HepG2 (cell line): ENCODE measurements around the gene FHIT. TPM values are rescaled to one million over a fixed set of nuclear protein-coding genes. Genes with fewer than 3 reads are reported as not detected.

Experiments used
- ATAC-seq: fragments of 200-7000 bp; cut with Tn5 transposase; 3 replicates; pipeline ENCODE4 v1.9.1; 2020; ENCODE audit warnings: mild to moderate bottlenecking, moderate library complexity
- BruUV-seq: library from RNA; stranded (reverse); fragments of 400-500 nt; replicated peaks from 2 replicates; lab custom pipeline; 2021; lab: Mats Ljungman, UMichigan
- CTCF ChIA-PET: fragments of 300-600 bp; formaldehyde crosslinking; extraction: SDS; loops from one replicate; lab custom pipeline; 2021; ENCODE audit warnings: low total read pairs, inconsistent platforms, low intra/inter-chr PET ratio; lab: Yijun Ruan, JAX
- POLR2A ChIA-PET: fragments of 350-600 bp; sonication (Branson Sonifier 250); formaldehyde crosslinking; loops from one replicate; lab custom pipeline; 2020; ENCODE audit warnings: antibody characterized with exemption, inconsistent platforms; lab: Yijun Ruan, JAX
- DNase-seq: peaks from one replicate; pipeline ENCODE4 v3.0.0-alpha.2; 2015; ENCODE audit warnings: low spot score
- FAIRE-seq: peaks from 3 replicates; lab custom pipeline; 2011; peaks lifted over from hg19 to GRCh38; lab: Jason Lieb, UNC
- H2AFZ ChIP-seq: one replicate; pipeline ENCODE4 v1.6.1; 2011; ENCODE audit warnings: low read length, inconsistent platforms
- H3K27ac ChIP-seq: fragments of 300-600 bp; 3 replicates; pipeline ENCODE4 v1.8.0; 2011; ENCODE audit warnings: mixed run types, mild to moderate bottlenecking, mixed read lengths, low read length, inconsistent platforms; ENCODE audit not compliant: insufficient read depth; ENCODE audit errors: extremely low read length
- H3K27me3 ChIP-seq, 2 experiments: fragments of 200-600 bp in 1 of 2; 2 replicates in 1 of 2; 3 replicates in 1 of 2; pipeline versions ENCODE4 v1.6.0 to v1.8.0; 2011; ENCODE audit warnings: low read length in 2 of 2, mild to moderate bottlenecking in 2 of 2, moderate library complexity in 2 of 2, inconsistent platforms in 1 of 2; ENCODE audit not compliant: insufficient read depth in 2 of 2, control insufficient read depth in 1 of 2
- H3K36me3 ChIP-seq, 2 experiments: fragments of 200-600 bp in 1 of 2; replicated peaks in 1 of 2; 2 replicates in 1 of 2; 3 replicates in 1 of 2; pipeline versions ENCODE4 v1.5.1 to v1.8.0; 2011; ENCODE audit warnings: low read length in 2 of 2, inconsistent platforms in 1 of 2; ENCODE audit not compliant: insufficient read depth in 2 of 2, control insufficient read depth in 1 of 2
- H3K4me1 ChIP-seq: 2 replicates; pipeline ENCODE4 v1.5.1; 2012; ENCODE audit warnings: low read length, inconsistent platforms; ENCODE audit not compliant: insufficient read depth
- H3K4me2 ChIP-seq: 2 replicates; pipeline ENCODE4 v1.6.0; 2011; ENCODE audit warnings: low read depth, low read length, inconsistent platforms
- H3K4me3 ChIP-seq, 3 experiments: fragments of 200-600 bp in 1 of 3; sonication (generic), shearing (Covaris generic) in 1 of 3; replicated peaks in 1 of 3; 2 replicates each; pipeline ENCODE4 v1.5.1; 2011 to 2016; ENCODE audit warnings: low read length in 3 of 3, inconsistent platforms in 2 of 3, low read depth in 2 of 3, mild to moderate bottlenecking in 2 of 3, control low read depth in 1 of 3, mixed read lengths in 1 of 3; ENCODE audit not compliant: insufficient read depth in 1 of 3
- H3K79me2 ChIP-seq: one replicate; pipeline ENCODE4 v1.6.1; 2011; ENCODE audit warnings: low read length, inconsistent platforms; ENCODE audit not compliant: insufficient read depth
- H3K9ac ChIP-seq: 2 replicates; pipeline ENCODE4 v1.6.0; 2011; ENCODE audit warnings: mild to moderate bottlenecking, low read depth, low read length, inconsistent platforms; ENCODE audit not compliant: insufficient read depth
- H3K9me3 ChIP-seq: 2 replicates; pipeline ENCODE4 v1.5.1; 2012; ENCODE audit warnings: mild to moderate bottlenecking, low read length
- H4K20me1 ChIP-seq: 2 replicates; pipeline ENCODE4 v1.6.0; 2011; ENCODE audit warnings: inconsistent platforms, mild to moderate bottlenecking, low read length, moderate library complexity; ENCODE audit not compliant: insufficient read depth
- AGO1 ChIP-seq: fragments of 200-400 bp; formaldehyde crosslinking; IDR thresholded peaks from 2 replicates; pipeline ENCODE4 v1.6.1; 2017; ENCODE audit warnings: mild to moderate bottlenecking, low read depth, low read length, moderate library complexity; ENCODE audit not compliant: poor library complexity, severe bottlenecking
- ELK4 ChIP-seq: sonication (generic); formaldehyde crosslinking; IDR thresholded peaks from 2 replicates; pipeline ENCODE4 v1.9.0; 2021; ENCODE audit warnings: missing genetic modification reagents, borderline replicate concordance
- HNRNPK ChIP-seq: fragments of 200-400 bp; formaldehyde crosslinking; IDR thresholded peaks from 2 replicates; pipeline ENCODE4 v1.6.1; 2018; ENCODE audit warnings: low read length, low read depth, moderate library complexity, mild to moderate bottlenecking; ENCODE audit not compliant: poor library complexity, severe bottlenecking
- MIXL1 ChIP-seq: IDR thresholded peaks from 2 replicates; pipeline ENCODE4 v1.6.1; 2016
- MXD3 ChIP-seq: IDR thresholded peaks from 2 replicates; pipeline ENCODE4 v1.6.1; 2016; ENCODE audit warnings: mild to moderate bottlenecking, missing biosample characterization, missing genetic modification reagents
- MYPOP ChIP-seq: sonication (generic); formaldehyde crosslinking; IDR thresholded peaks from 2 replicates; pipeline ENCODE4 v1.8.1; 2023; ENCODE audit warnings: mild to moderate bottlenecking, moderate library complexity, missing genetic modification reagents
- MZF1 ChIP-seq: sonication (generic); formaldehyde crosslinking; IDR thresholded peaks from 2 replicates; pipeline ENCODE4 v1.8.1; 2023; ENCODE audit warnings: mild to moderate bottlenecking, missing genetic modification reagents, borderline replicate concordance
- ONECUT2 ChIP-seq: sonication (generic); formaldehyde crosslinking; IDR thresholded peaks from 2 replicates; pipeline ENCODE4 v1.4.0; 2020; ENCODE audit warnings: missing genetic modification reagents
- RFXAP ChIP-seq: sonication (generic); formaldehyde crosslinking; IDR thresholded peaks from 2 replicates; pipeline ENCODE4 v1.4.0; 2020; ENCODE audit warnings: missing genetic modification reagents, borderline replicate concordance
- ZNF441 ChIP-seq: sonication (generic); formaldehyde crosslinking; IDR thresholded peaks from 2 replicates; pipeline ENCODE4 v1.7.0; 2021; ENCODE audit warnings: missing genetic modification reagents, borderline replicate concordance
- ZNF496 ChIP-seq: sonication (generic); formaldehyde crosslinking; IDR thresholded peaks from 2 replicates; pipeline ENCODE4 v1.8.1; 2023; ENCODE audit warnings: mild to moderate bottlenecking, moderate library complexity, missing genetic modification reagents; ENCODE audit not compliant: insufficient replicate concordance
- ZNF547 ChIP-seq: sonication (generic); formaldehyde crosslinking; IDR thresholded peaks from 2 replicates; pipeline ENCODE4 v1.5.1; 2020; ENCODE audit warnings: mild to moderate bottlenecking, missing genetic modification reagents
- WGBS: methylation state at CpG from one replicate; pipeline ENCODE4 v1.1.6; 2017; ENCODE audit warnings: low lambda C conversion rate; 5-methylcytosine and 5-hydroxymethylcytosine counted together
- in situ Hi-C: cut with HindIII; loops from 2 replicates; pipeline ENCODE4 v1.10.0; 2017; ENCODE audit warnings: low pct_unique_long_range_greater_than_20kb; ENCODE audit not compliant: extremely low pct_ligation_motif_present
- intact Hi-C: fragments of 100-400 bp; cut with micrococcal nuclease; formaldehyde crosslinking; loops from one replicate; pipeline ENCODE4 v1.10.0; 2022; ENCODE audit not compliant: unreplicated experiment
- polyA plus RNA-seq, 8 experiments: library from polyadenylated mRNA; depleted of rRNA in 3 of 8; stranded (reverse) in 7 of 8; unstranded in 1 of 8; fragments of >200 nt; fragmentation: Illumina TruSeq in 4 of 8; extraction: Trizol in 4 of 8; gene quantifications; 2 replicates each; pipeline versions ENCODE4 v1.2.1 to v1.2.3, GENCODE V29; 2011 to 2016; ENCODE audit warnings: low read depth in 4 of 8, missing spikeins in 1 of 8, mixed read lengths in 1 of 8; ENCODE audit not compliant: insufficient read depth in 1 of 8
- total RNA-seq, 5 experiments: library from RNA; depleted of rRNA; stranded (reverse); fragments of >200 nt; fragmentation: Illumina TruSeq; extraction: Trizol; gene quantifications; 2 replicates each; pipeline ENCODE4 v1.2.3, GENCODE V29; 2016; ENCODE audit warnings: low read depth in 1 of 5

FHIT gene
- total and polyA plus RNA-seq, 2 of the 13 experiments (the other 11 are each of a cell fraction or from before 2014, with no cell fraction given): 4.0 to 4.6 TPM

GRCh38 chr3:59788801-59789200 is 1462.5 kb downstream of the FHIT start:
- intact Hi-C loops: no loop called here
- H3K79me2 ChIP-seq: no peaks in the 10 kb centered on the region
- WGBS: 74% methylated on average over 4 of the region's 4 CpGs
- in situ Hi-C loops: no loop called here
- DNase-seq (no peak), ATAC-seq (no peak), FAIRE-seq (no peak)
- no peaks in the 10 kb centered on the region for H4K20me1 ChIP-seq
- H2AFZ ChIP-seq: no peak overlapping the region
- H3K4me1 ChIP-seq: no peaks in the 10 kb centered on the region
- H3K4me3 ChIP-seq: no peak overlapping the region
- ChIA-PET POLR2A (no interaction called here), CTCF (no interaction called here)
- no peak for TF ChIP-seq MIXL1 (CRISPR knock-in tag)
- no peaks in the 10 kb centered on the region for H3K9me3 ChIP-seq
- no TSS peak for BruUV-seq
- no peaks in the 10 kb centered on the region for H3K27me3 ChIP-seq
- no peak overlapping the region for H3K9ac ChIP-seq
- H3K27ac ChIP-seq: no peak overlapping the region
- H3K4me2 ChIP-seq: no peak overlapping the region
- no peaks in the 10 kb centered on the region for H3K36me3 ChIP-seq

GRCh38 chr3:59788133-59788532 is 1463.1 kb downstream of the FHIT start:
- ChIA-PET POLR2A (no interaction called here), CTCF (no interaction called here)
- Histone ChIP-seq H3K9ac (no peak overlapping the region), H3K9me3 (no peaks in the 10 kb centered on the region), H3K79me2 (no peaks in the 10 kb centered on the region), H2AFZ (no peak overlapping the region), H4K20me1 (no peaks in the 10 kb centered on the region), H3K27me3 (no peaks in the 10 kb centered on the region), H3K27ac (no peak overlapping the region), H3K4me2 (no peak overlapping the region), H3K4me1 (no peaks in the 10 kb centered on the region), H3K4me3 (no peak overlapping the region), H3K36me3 (no peaks in the 10 kb centered on the region)
- FAIRE-seq (no peak), DNase-seq (no peak), ATAC-seq (no peak)
- in situ Hi-C loops: no loop called here
- intact Hi-C loops: no loop called here
- BruUV-seq: no TSS peak
- TF ChIP-seq ONECUT2 (CRISPR knock-in tag): no peak
- no peak for TF ChIP-seq MXD3
- TF ChIP-seq ZNF496 (CRISPR knock-in tag): no peak
- TF ChIP-seq MYPOP: no peak
- TF ChIP-seq MZF1 (CRISPR knock-in tag): no peak
- no peak for TF ChIP-seq ZNF441 (CRISPR knock-in tag)
- TF ChIP-seq AGO1: no peak
- TF ChIP-seq RFXAP: no peak
- TF ChIP-seq ZNF547 (CRISPR knock-in tag): no peak
- no peak for TF ChIP-seq HNRNPK
- TF ChIP-seq ELK4 (CRISPR knock-in tag): no peak
- WGBS: 29% methylated on average over 3 of the region's 3 CpGs
